K562 (cell line): ENCODE data around the gene TENT4B. TPM values are rescaled to one million over a fixed set of nuclear protein-coding genes. Genes with fewer than 3 reads are reported as not detected.

ENCODE experiments used
- BRD4 ChIP-seq: fragments of 200-600 bp; sonication (generic); IDR thresholded peaks from 2 replicates; pipeline ENCODE4 v1.6.1; 2017; ENCODE audit warnings: inconsistent platforms
- CHCHD3 ChIP-seq: fragments of 250-450 bp; sonication (Bioruptor Pico); IDR thresholded peaks from 2 replicates; pipeline ENCODE4 v2.1.2; 2022; ENCODE audit warnings: mild to moderate bottlenecking
- DACH1 ChIP-seq: fragments of 450-650 bp; IDR thresholded peaks from 2 replicates; pipeline ENCODE4 v1.6.1; 2018; ENCODE audit not compliant: partially characterized antibody
- FOXK1 ChIP-seq: sonication (generic); formaldehyde crosslinking; IDR thresholded peaks from 2 replicates; pipeline ENCODE4 v1.8.0; 2022; ENCODE audit warnings: missing genetic modification reagents, mild to moderate bottlenecking, borderline replicate concordance
- GABPB2 ChIP-seq: fragments of 250-450 bp; sonication (Bioruptor Pico); conservative IDR thresholded peaks from 2 replicates; pipeline ENCODE4 v1.5.1; 2021; ENCODE audit warnings: mild to moderate bottlenecking
- KDM4B ChIP-seq, 2 experiments: fragments of 450-650 bp in 1 of 2; sonication (generic) in 1 of 2; IDR thresholded peaks; 2 replicates each; pipeline ENCODE4 v1.6.1; 2016 to 2017; ENCODE audit warnings: borderline replicate concordance in 2 of 2, antibody characterized with exemption in 1 of 2, low read depth in 1 of 2, mild to moderate bottlenecking in 1 of 2
- L3MBTL2 ChIP-seq: fragments of 450-650 bp; IDR thresholded peaks from 2 replicates; pipeline ENCODE4 v1.6.1; 2016; ENCODE audit warnings: mild to moderate bottlenecking, moderate library complexity
- NR3C1 ChIP-seq: sonication (generic); formaldehyde crosslinking; IDR thresholded peaks from 2 replicates; pipeline ENCODE4 v1.8.1; 2022; ENCODE audit warnings: missing genetic modification reagents
- POLR3A ChIP-seq: IDR thresholded peaks from 2 replicates; pipeline ENCODE4 v1.6.1; 2011; ENCODE audit warnings: borderline replicate concordance, mild to moderate bottlenecking, moderate library complexity; ENCODE audit not compliant: insufficient read length, insufficient read depth; ENCODE audit errors: extremely low read depth
- RBFOX2 ChIP-seq: fragments of 200-400 bp; formaldehyde crosslinking; IDR thresholded peaks from 2 replicates; pipeline ENCODE4 v1.6.1; 2017; ENCODE audit warnings: low read depth, mild to moderate bottlenecking, low read length, moderate library complexity
- SMAD3 ChIP-seq: fragments of 450-650 bp; formaldehyde crosslinking; conservative IDR thresholded peaks from 2 replicates; pipeline ENCODE4 v1.4.0; 2020; ENCODE audit warnings: mild to moderate bottlenecking
- SNIP1 ChIP-seq: fragments of 450-650 bp; IDR thresholded peaks from 2 replicates; pipeline ENCODE4 v1.7.1; 2017; ENCODE audit warnings: low read depth, mild to moderate bottlenecking
- ZNF764 ChIP-seq: fragments of 250-450 bp; sonication (Bioruptor Pico); IDR thresholded peaks from 2 replicates; pipeline ENCODE4 v1.4.0; 2020; ENCODE audit warnings: low read depth, mild to moderate bottlenecking, moderate library complexity
- ZSCAN32 ChIP-seq: fragments of 450-650 bp; formaldehyde crosslinking; IDR thresholded peaks from 2 replicates; pipeline ENCODE4 v1.4.0; 2020; ENCODE audit warnings: mild to moderate bottlenecking, moderate library complexity
- polyA plus RNA-seq, 8 experiments: library from polyadenylated mRNA; depleted of rRNA in 4 of 8; stranded (reverse) in 5 of 8; unstranded in 3 of 8; fragments of >200 nt; fragmentation: Nextera tagmentation in 2 of 8; fragmentation: Illumina TruSeq in 1 of 8; extraction: Ambion mirVana in 2 of 8; extraction: Trizol in 1 of 8; gene quantifications; 2 replicates each; pipeline versions ENCODE4 v1.2.1 to v1.2.3, GENCODE V29; 2011 to 2014; ENCODE audit warnings: inconsistent platforms in 1 of 8, missing spikeins in 1 of 8
- total RNA-seq, 7 experiments: library from RNA; depleted of rRNA in 6 of 7; stranded (reverse); fragments of >200 nt in 6 of 7; fragmentation: Illumina TruSeq in 2 of 7; extraction: Trizol in 2 of 7; gene quantifications; 2 replicates each; pipeline versions ENCODE4 v1.2.1 to v1.2.3, GENCODE V29; 2011 to 2021; ENCODE audit warnings: low replicate concordance in 1 of 7
- TF ChIP-seq, protein P1 (sequence below): fragments of 450-650 bp; formaldehyde crosslinking; conservative IDR thresholded peaks from 2 replicates; pipeline ENCODE4 v1.4.0; 2022; ENCODE audit warnings: mild to moderate bottlenecking, missing genetic modification characterization
- TF ChIP-seq, protein P2 (sequence below), 3 experiments: IDR thresholded peaks in 2 of 3; conservative IDR thresholded peaks in 1 of 3; 2 replicates each; pipeline ENCODE4 v1.5.1; 2011 to 2012; ENCODE audit warnings: low read length in 3 of 3, mild to moderate bottlenecking in 3 of 3, control low read depth in 2 of 3, improper control_type of control experiment in 1 of 3, inconsistent platforms in 1 of 3, low read depth in 1 of 3, mixed read lengths in 1 of 3, moderate library complexity in 1 of 3; ENCODE audit not compliant: insufficient read depth in 2 of 3
- TF ChIP-seq, protein P3 (sequence below): fragments of 250-450 bp; sonication (Bioruptor Pico); IDR thresholded peaks from 2 replicates; pipeline ENCODE4 v1.9.0; 2021; ENCODE audit warnings: mild to moderate bottlenecking, inconsistent platforms
- TF ChIP-seq, protein P4 (sequence below), 2 experiments: fragments of 450-650 bp; conservative IDR thresholded peaks; 2 replicates each; pipeline ENCODE4 v1.6.1; 2017; ENCODE audit warnings: mild to moderate bottlenecking in 2 of 2, moderate library complexity in 2 of 2
- TF ChIP-seq, protein P5 (sequence below): sonication (generic); formaldehyde crosslinking; IDR thresholded peaks from 2 replicates; pipeline ENCODE4 v1.8.0; 2022; ENCODE audit warnings: missing genetic modification reagents, mild to moderate bottlenecking, borderline replicate concordance

TENT4B gene
- total and polyA plus RNA-seq, 9 of the 15 experiments (the other 6 are each of a cell fraction or from before 2014, with no cell fraction given): 5.2 to 8.4 (median 7.0) TPM

DNA sequence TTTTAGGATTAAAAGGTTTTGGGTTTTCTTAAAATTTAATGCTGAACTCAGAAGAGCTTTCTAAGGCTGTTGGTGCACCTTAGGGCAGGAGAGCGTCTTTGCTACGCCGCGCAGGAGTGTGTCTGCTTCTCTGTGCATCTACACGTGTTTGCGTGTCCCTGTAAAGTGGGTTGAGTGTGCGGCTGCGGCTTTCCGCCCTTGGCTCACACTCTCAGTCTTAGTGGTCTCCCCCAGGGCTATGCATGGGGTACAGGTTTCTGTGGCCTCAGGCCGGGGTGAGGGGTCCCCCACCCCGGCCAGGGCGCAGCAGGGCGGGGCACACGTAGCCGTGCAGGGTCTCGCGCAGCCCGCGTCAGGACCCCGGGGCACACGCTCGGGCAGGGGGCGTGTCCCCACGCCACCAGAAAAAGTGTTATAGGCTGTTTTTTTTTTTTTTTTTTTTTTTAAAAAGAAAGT is 727 bp upstream of the TENT4B start (continued):
- TF ChIP-seq KDM4B (IDR thresholded peaks at IDR 0.05; ENCODE audit: borderline replicate concordance in 2 of 2, low read depth in 1 of 2) (no peak), NR3C1 (CRISPR knock-in tag) (no peak), BRD4 (peak; percentile 40; the same call in 1 of the 2 replicates), L3MBTL2 (peak; percentile 62), ZNF764 (CRISPR knock-in tag) (no peak), DACH1 (no peak), GABPB2 (CRISPR knock-in tag) (no peak), SNIP1 (no peak), ZSCAN32 (CRISPR knock-in tag) (no peak), RBFOX2 (no peak), FOXK1 (CRISPR knock-in tag) (peak; percentile 21; the same call in 1 of the 2 replicates), CHCHD3 (CRISPR knock-in tag) (no peak), SMAD3 (CRISPR knock-in tag) (no peak), POLR3A (no peak)
- TF ChIP-seq, protein P1, sequence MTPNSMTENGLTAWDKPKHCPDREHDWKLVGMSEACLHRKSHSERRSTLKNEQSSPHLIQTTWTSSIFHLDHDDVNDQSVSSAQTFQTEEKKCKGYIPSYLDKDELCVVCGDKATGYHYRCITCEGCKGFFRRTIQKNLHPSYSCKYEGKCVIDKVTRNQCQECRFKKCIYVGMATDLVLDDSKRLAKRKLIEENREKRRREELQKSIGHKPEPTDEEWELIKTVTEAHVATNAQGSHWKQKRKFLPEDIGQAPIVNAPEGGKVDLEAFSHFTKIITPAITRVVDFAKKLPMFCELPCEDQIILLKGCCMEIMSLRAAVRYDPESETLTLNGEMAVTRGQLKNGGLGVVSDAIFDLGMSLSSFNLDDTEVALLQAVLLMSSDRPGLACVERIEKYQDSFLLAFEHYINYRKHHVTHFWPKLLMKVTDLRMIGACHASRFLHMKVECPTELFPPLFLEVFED (CRISPR knock-in tag): no peak
- TF ChIP-seq, protein P2, sequence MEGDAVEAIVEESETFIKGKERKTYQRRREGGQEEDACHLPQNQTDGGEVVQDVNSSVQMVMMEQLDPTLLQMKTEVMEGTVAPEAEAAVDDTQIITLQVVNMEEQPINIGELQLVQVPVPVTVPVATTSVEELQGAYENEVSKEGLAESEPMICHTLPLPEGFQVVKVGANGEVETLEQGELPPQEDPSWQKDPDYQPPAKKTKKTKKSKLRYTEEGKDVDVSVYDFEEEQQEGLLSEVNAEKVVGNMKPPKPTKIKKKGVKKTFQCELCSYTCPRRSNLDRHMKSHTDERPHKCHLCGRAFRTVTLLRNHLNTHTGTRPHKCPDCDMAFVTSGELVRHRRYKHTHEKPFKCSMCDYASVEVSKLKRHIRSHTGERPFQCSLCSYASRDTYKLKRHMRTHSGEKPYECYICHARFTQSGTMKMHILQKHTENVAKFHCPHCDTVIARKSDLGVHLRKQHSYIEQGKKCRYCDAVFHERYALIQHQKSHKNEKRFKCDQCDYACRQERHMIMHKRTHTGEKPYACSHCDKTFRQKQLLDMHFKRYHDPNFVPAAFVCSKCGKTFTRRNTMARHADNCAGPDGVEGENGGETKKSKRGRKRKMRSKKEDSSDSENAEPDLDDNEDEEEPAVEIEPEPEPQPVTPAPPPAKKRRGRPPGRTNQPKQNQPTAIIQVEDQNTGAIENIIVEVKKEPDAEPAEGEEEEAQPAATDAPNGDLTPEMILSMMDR (IDR thresholded peaks at IDR 0.05 in 2 of 3, conservative IDR thresholded peaks at IDR 0.05 in 1 of 3; ENCODE audit: insufficient read depth in 2 of 3, low read depth in 1 of 3, low read length in 3 of 3): no peak
- TF ChIP-seq, protein P3, sequence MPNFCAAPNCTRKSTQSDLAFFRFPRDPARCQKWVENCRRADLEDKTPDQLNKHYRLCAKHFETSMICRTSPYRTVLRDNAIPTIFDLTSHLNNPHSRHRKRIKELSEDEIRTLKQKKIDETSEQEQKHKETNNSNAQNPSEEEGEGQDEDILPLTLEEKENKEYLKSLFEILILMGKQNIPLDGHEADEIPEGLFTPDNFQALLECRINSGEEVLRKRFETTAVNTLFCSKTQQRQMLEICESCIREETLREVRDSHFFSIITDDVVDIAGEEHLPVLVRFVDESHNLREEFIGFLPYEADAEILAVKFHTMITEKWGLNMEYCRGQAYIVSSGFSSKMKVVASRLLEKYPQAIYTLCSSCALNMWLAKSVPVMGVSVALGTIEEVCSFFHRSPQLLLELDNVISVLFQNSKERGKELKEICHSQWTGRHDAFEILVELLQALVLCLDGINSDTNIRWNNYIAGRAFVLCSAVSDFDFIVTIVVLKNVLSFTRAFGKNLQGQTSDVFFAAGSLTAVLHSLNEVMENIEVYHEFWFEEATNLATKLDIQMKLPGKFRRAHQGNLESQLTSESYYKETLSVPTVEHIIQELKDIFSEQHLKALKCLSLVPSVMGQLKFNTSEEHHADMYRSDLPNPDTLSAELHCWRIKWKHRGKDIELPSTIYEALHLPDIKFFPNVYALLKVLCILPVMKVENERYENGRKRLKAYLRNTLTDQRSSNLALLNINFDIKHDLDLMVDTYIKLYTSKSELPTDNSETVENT: peak; percentile 26; the same call in 1 of the 2 replicates
- TF ChIP-seq, protein P4, sequence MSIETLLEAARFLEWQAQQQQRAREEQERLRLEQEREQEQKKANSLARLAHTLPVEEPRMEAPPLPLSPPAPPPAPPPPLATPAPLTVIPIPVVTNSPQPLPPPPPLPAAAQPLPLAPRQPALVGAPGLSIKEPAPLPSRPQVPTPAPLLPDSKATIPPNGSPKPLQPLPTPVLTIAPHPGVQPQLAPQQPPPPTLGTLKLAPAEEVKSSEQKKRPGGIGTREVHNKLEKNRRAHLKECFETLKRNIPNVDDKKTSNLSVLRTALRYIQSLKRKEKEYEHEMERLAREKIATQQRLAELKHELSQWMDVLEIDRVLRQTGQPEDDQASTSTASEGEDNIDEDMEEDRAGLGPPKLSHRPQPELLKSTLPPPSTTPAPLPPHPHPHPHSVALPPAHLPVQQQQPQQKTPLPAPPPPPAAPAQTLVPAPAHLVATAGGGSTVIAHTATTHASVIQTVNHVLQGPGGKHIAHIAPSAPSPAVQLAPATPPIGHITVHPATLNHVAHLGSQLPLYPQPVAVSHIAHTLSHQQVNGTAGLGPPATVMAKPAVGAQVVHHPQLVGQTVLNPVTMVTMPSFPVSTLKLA (conservative IDR thresholded peaks at IDR 0.05): peak; percentile 59 to 71; a peak in 3 of 4 replicates
- TF ChIP-seq, protein P5, sequence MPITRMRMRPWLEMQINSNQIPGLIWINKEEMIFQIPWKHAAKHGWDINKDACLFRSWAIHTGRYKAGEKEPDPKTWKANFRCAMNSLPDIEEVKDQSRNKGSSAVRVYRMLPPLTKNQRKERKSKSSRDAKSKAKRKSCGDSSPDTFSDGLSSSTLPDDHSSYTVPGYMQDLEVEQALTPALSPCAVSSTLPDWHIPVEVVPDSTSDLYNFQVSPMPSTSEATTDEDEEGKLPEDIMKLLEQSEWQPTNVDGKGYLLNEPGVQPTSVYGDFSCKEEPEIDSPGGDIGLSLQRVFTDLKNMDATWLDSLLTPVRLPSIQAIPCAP (CRISPR knock-in tag): no peak
